Measurements from ENCODE around the gene ANKS1B.

ANKS1B gene

GRCh38 chr12:99435095-99435791, 549.5 kb downstream of the ANKS1B start:
- no peak for DNase-seq

GRCh38 chr12:99433155-99433554, 551.6 kb downstream of the ANKS1B start:
- DNase-seq, result no peak

- DNase-seq, result no peak
Observed at GRCh38 chr12:99431203-99431602, 553.5 kb downstream of the ANKS1B start.

GRCh38 chr12:99427104-99427503, 557.6 kb downstream of the ANKS1B start:
- DNase-seq, result no peak

GRCh38 chr12:99418379-99418778, 566.4 kb downstream of the ANKS1B start:
- no peak for DNase-seq

- DNase-seq, result no peak
Observed at GRCh38 chr12:99413751-99414150, 571.0 kb downstream of the ANKS1B start.

- DNase-seq, result no peak
Observed at GRCh38 chr12:99393763-99394162, 591.0 kb downstream of the ANKS1B start.

- no peak for DNase-seq
Observed at GRCh38 chr12:99392091-99392850, 592.5 kb downstream of the ANKS1B start.

- no peak for DNase-seq
Observed at GRCh38 chr12:99390707-99391106, 594.0 kb downstream of the ANKS1B start.

- no peak for DNase-seq
Observed at GRCh38 chr12:99389751-99390150, 595.0 kb downstream of the ANKS1B start.

- DNase-seq, result no peak
Observed at GRCh38 chr12:99388671-99389195, 596.0 kb downstream of the ANKS1B start.

GRCh38 chr12:99387661-99388060, 597.1 kb downstream of the ANKS1B start:
- no peak for DNase-seq

- DNase-seq, result no peak
Observed at GRCh38 chr12:99386907-99387306, 597.8 kb downstream of the ANKS1B start.

GRCh38 chr12:99383258-99383657, 601.5 kb downstream of the ANKS1B start:
- no peak for DNase-seq

- DNase-seq, result no peak
Observed at GRCh38 chr12:99381992-99382391, 602.7 kb downstream of the ANKS1B start.

- DNase-seq, result no peak
Observed at GRCh38 chr12:99380701-99381100, 604.0 kb downstream of the ANKS1B start.

GRCh38 chr12:99374023-99374422, 610.7 kb downstream of the ANKS1B start:
- DNase-seq, result no peak

GRCh38 chr12:99372257-99372920, 612.3 kb downstream of the ANKS1B start:
- DNase-seq, result no peak

- no peak for DNase-seq
Observed at GRCh38 chr12:99370421-99371138, 614.2 kb downstream of the ANKS1B start.

GRCh38 chr12:99367181-99367580, 617.6 kb downstream of the ANKS1B start:
- DNase-seq, result no peak

GRCh38 chr12:99352269-99352668, 632.5 kb downstream of the ANKS1B start:
- DNase-seq, result no peak

- DNase-seq, result no peak
Observed at GRCh38 chr12:99343960-99344359, 640.8 kb downstream of the ANKS1B start.

- no peak for DNase-seq
Observed at GRCh38 chr12:99339663-99340062, 645.1 kb downstream of the ANKS1B start.
